Pancreas (tissue), 10 donors: Measurements from ENCODE around the gene ZBED5. TPM values are rescaled to one million over a fixed set of nuclear protein-coding genes. Genes with fewer than 3 reads are reported as not detected.

ENCODE experiments used
- ATAC-seq, 4 donors: fragments of 200-7000 bp; cut with Tn5 transposase; one replicate each; pipeline versions ENCODE4 v1.8.0 to v1.9.1; 2020; ENCODE audit warnings: mild to moderate bottlenecking in 4 of 4, moderate library complexity in 4 of 4
- DNase-seq, 6 donors: peaks; one replicate each; pipeline ENCODE4 v3.0.0-alpha.2; 2020
- FAIRE-seq: peaks from 2 replicates; lab custom pipeline; 2012; peaks lifted over from hg19 to GRCh38; lab: Jason Lieb, UNC
- H3K27ac ChIP-seq, 4 donors: fragments of 200-600 bp; sonication (generic); 1 replicate in 3 of 4; 2 replicates in 1 of 4; pipeline versions ENCODE4 v1.5.0 to v1.8.0; 2020
- H3K27me3 ChIP-seq, 4 donors: fragments of 200-600 bp; one replicate each; pipeline ENCODE4 v1.8.0; 2021
- H3K36me3 ChIP-seq, 3 donors: fragments of 200-600 bp; sonication (generic) in 1 of 3; one replicate each; pipeline versions ENCODE4 v1.5.0 to v1.8.0; 2020 to 2021
- H3K4me1 ChIP-seq, 3 donors: fragments of 200-600 bp; one replicate each; pipeline ENCODE4 v1.8.0; 2021
- H3K4me3 ChIP-seq, 4 donors: fragments of 200-600 bp; sonication (generic) in 2 of 4; one replicate each; pipeline versions ENCODE4 v1.5.0 to v1.8.0; 2020 to 2021
- H3K9me3 ChIP-seq, 4 donors: fragments of 200-600 bp; one replicate each; pipeline ENCODE4 v1.8.0; 2021
- CTCF ChIP-seq, 4 donors: fragments of 200-600 bp; sonication (generic) in 3 of 4; IDR thresholded peaks; one replicate each; pipeline versions ENCODE4 v1.5.0 to v1.8.0; 2021; ENCODE audit warnings: antibody characterized with exemption in 4 of 4
- WGBS, 2 donors: extraction: QIAGEN DNeasy Blood & Tissue Kit; methylation state at CpG; one replicate each; pipeline ENCODE4 v1.1.7; 2013; 5-methylcytosine and 5-hydroxymethylcytosine counted together
- intact Hi-C, 3 donors: fragments of 100-400 bp; cut with DNase I; formaldehyde crosslinking; loops; one replicate each; pipeline versions ENCODE4 v1.11.1 to v1.14.2; 2022
- polyA plus RNA-seq, 2 donors: library from polyadenylated mRNA; stranded (reverse); fragments of 200-250 nt; gene quantifications; one replicate each; pipeline ENCODE4 v1.2.3, GENCODE V29; 2013
- total RNA-seq, 6 donors: library from RNA; stranded (reverse); fragmentation: NEBNext Ultra II Directional in 4 of 6; extraction: Animal tissue kit (Norgen Biotek cat#: 25700) in 4 of 6; gene quantifications; one replicate each; pipeline versions ENCODE4 v1.2.1 to v1.2.4, GENCODE V29; 2021 to 2023
- donor health status: healthy with polysubstance abuse.
- donor health status: DM: no; HTN: no; CAD: no; lungs with moderate emphysema.
- donor health status: DM: no; HTN: no; CAD: no.
- donor health status: control.
- donor health status: control.
- donor health status: Bipolar disorder and iron deficiency.
- donor health status: DM: yes; HTN: yes; CAD: no.
- donor health status: DM: no; HTN: no; CAD: no.
- donor health status: DM: no; HTN: no; CAD: no.
- donor health status: DM: yes; HTN: yes; CAD: no.

ZBED5 gene
- total and polyA plus RNA-seq, 8 donors = 12.1 to 49.3 (median 19.7) TPM

- Histone ChIP-seq H3K36me3 (no peaks in the 10 kb centered on the region), H3K27ac (no peak overlapping the region), H3K4me1 (peaks cover 0 to 2% (median 0%) of the 10 kb centered on the region in 3 donors), H3K9me3 (no peaks in the 10 kb centered on the region), H3K27me3 (no peaks in the 10 kb centered on the region), H3K4me3 (no peak overlapping the region)
- WGBS, 2 donors = 97% methylated on average over 3 of the region's 3 CpGs
- FAIRE-seq = no peak
- no peak for ATAC-seq
- intact Hi-C loops = no loop called here
- TF ChIP-seq CTCF (IDR thresholded peaks at IDR 0.05) = no peak
- DNase-seq = no peak
Measured at GRCh38 chr11:10868352-10868751, 10.5 kb upstream of the ZBED5 start.

GRCh38 chr11:10866893-10867331 is 9.1 kb upstream of the ZBED5 start:
- no peaks in the 10 kb centered on the region for H3K9me3 ChIP-seq
- H3K36me3 ChIP-seq = no peaks in the 10 kb centered on the region
- DNase-seq (no peak), FAIRE-seq (no peak), ATAC-seq (peak in 3 of 4 donors; percentile 40 to 74 (median 47))
- H3K4me3 ChIP-seq = no peak overlapping the region
- TF ChIP-seq CTCF (IDR thresholded peaks at IDR 0.05) = no peak
- H3K27ac ChIP-seq = no peak overlapping the region
- no peaks in the 10 kb centered on the region for H3K27me3 ChIP-seq
- H3K4me1 ChIP-seq = peaks cover 0 to 2% (median 0%) of the 10 kb centered on the region in 3 donors
- WGBS, 2 donors = 54 to 62% methylated on average over 10 of the region's 10 CpGs
- intact Hi-C loops = no loop called here

- intact Hi-C loops = no loop called here
- TF ChIP-seq CTCF (IDR thresholded peaks at IDR 0.05) = no peak
- Histone ChIP-seq H3K4me1 (peaks cover 0 to 2% (median 0%) of the 10 kb centered on the region in 3 donors), H3K27me3 (no peaks in the 10 kb centered on the region), H3K36me3 (no peaks in the 10 kb centered on the region), H3K27ac (no peak overlapping the region), H3K4me3 (no peak overlapping the region), H3K9me3 (no peaks in the 10 kb centered on the region)
- FAIRE-seq = no peak
- no peak for ATAC-seq
- no peak for DNase-seq
Measured at GRCh38 chr11:10865837-10866270, 8.0 kb upstream of the ZBED5 start.

GRCh38 chr11:10864688-10865087 is 6.8 kb upstream of the ZBED5 start:
- intact Hi-C loops = no loop called here
- H3K9me3 ChIP-seq = no peaks in the 10 kb centered on the region
- H3K36me3 ChIP-seq = no peaks in the 10 kb centered on the region
- H3K27ac ChIP-seq = no peak overlapping the region
- TF ChIP-seq CTCF (IDR thresholded peaks at IDR 0.05) = no peak
- H3K4me1 ChIP-seq = peaks cover 0 to 5% (median 0%) of the 10 kb centered on the region in 3 donors
- ATAC-seq = no peak
- H3K27me3 ChIP-seq = no peaks in the 10 kb centered on the region
- FAIRE-seq = no peak
- no peak overlapping the region for H3K4me3 ChIP-seq
- DNase-seq = no peak
- 6 to 10% methylated on average over 2 of the region's 2 CpGs for WGBS, 2 donors

- H3K4me1 ChIP-seq = peaks cover 0 to 11% (median 0%) of the 10 kb centered on the region in 3 donors
- FAIRE-seq (no peak), DNase-seq (no peak), ATAC-seq (no peak)
- H3K9me3 ChIP-seq = no peaks in the 10 kb centered on the region
- no peak overlapping the region for H3K4me3 ChIP-seq
- WGBS, 2 donors = 10 to 33% methylated on average over 1 of the region's 1 CpG
- no peaks in the 10 kb centered on the region for H3K36me3 ChIP-seq
- intact Hi-C loops = no loop called here
- TF ChIP-seq CTCF (IDR thresholded peaks at IDR 0.05) = no peak
- no peak overlapping the region for H3K27ac ChIP-seq
- no peaks in the 10 kb centered on the region for H3K27me3 ChIP-seq
Measured at GRCh38 chr11:10862446-10862845, 4.6 kb upstream of the ZBED5 start.
